H1 (cell line): Measurements from ENCODE around the gene BCAS2. TPM values are rescaled to one million over a fixed set of nuclear protein-coding genes. Genes with fewer than 3 reads are reported as not detected.

Experiments
- CTCF ChIA-PET: fragments of 300-600 bp; sonication (Branson Sonifier 250); formaldehyde crosslinking; loops from one replicate; lab custom pipeline; 2021; ENCODE audit not compliant: partially characterized antibody; lab: Charles Lee
- POLR2A ChIA-PET: fragments of 300-600 bp; sonication (Branson Sonifier 250); formaldehyde crosslinking; loops from one replicate; lab custom pipeline; 2021; ENCODE audit warnings: inconsistent platforms; ENCODE audit not compliant: partially characterized antibody; lab: Charles Lee
- DNase-seq, 2 experiments: peaks; one replicate each; pipeline versions ENCODE4 v3.0.0 to v3.0.0-alpha.2; 2010 to 2022; ENCODE audit warnings: low spot score in 2 of 2, low read depth in 1 of 2, mixed read lengths in 1 of 2
- FAIRE-seq: peaks from 2 replicates; lab custom pipeline; 2011; peaks lifted over from hg19 to GRCh38; lab: Jason Lieb, UNC
- H2AFZ ChIP-seq: 2 replicates; pipeline ENCODE4 v1.8.1; 2012; ENCODE audit warnings: low read length, inconsistent platforms
- H2AK5ac ChIP-seq: 2 replicates; pipeline ENCODE4 v1.6.1; 2013; ENCODE audit warnings: low read depth, low read length
- H2BK120ac ChIP-seq: replicated peaks from 2 replicates; pipeline ENCODE3; 2013; ENCODE audit warnings: low read depth, low read length, inconsistent platforms
- H2BK12ac ChIP-seq: 2 replicates; pipeline ENCODE4 v1.6.1; 2013; ENCODE audit warnings: low read depth, low read length
- H2BK15ac ChIP-seq: 2 replicates; pipeline ENCODE4 v1.6.1; 2013; ENCODE audit warnings: low read length
- H2BK20ac ChIP-seq: 2 replicates; pipeline ENCODE4 v1.6.1; 2013; ENCODE audit warnings: low read length
- H2BK5ac ChIP-seq: 2 replicates; pipeline ENCODE4 v1.6.1; 2013; ENCODE audit warnings: low read depth, low read length
- H3K14ac ChIP-seq: 2 replicates; pipeline ENCODE4 v1.6.1; 2013; ENCODE audit warnings: inconsistent platforms; ENCODE audit not compliant: insufficient read length
- H3K18ac ChIP-seq: 2 replicates; pipeline ENCODE4 v1.6.1; 2013; ENCODE audit warnings: low read length; ENCODE audit errors: extremely low read depth
- H3K23ac ChIP-seq: 2 replicates; pipeline ENCODE4 v1.6.1; 2013; ENCODE audit warnings: inconsistent platforms; ENCODE audit not compliant: insufficient read length
- H3K23me2 ChIP-seq: 2 replicates; pipeline ENCODE4 v1.6.1; 2013; ENCODE audit warnings: low read depth, low read length
- H3K27ac ChIP-seq: 2 replicates; pipeline ENCODE4 v1.6.1; 2011; ENCODE audit warnings: low read depth, low read length, inconsistent platforms
- H3K27me3 ChIP-seq, 4 experiments: replicated peaks in 1 of 4; 1 replicate in 1 of 4; 2 replicates in 3 of 4; pipeline versions ENCODE4 v1.6.1 to v1.8.1; 2011 to 2013; ENCODE audit warnings: low read length in 3 of 4, mild to moderate bottlenecking in 3 of 4, inconsistent platforms in 2 of 4, mixed read lengths in 2 of 4, moderate library complexity in 1 of 4; ENCODE audit not compliant: control insufficient read depth in 3 of 4, insufficient read depth in 3 of 4; ENCODE audit errors: extremely low read depth in 1 of 4
- H3K36me3 ChIP-seq, 4 experiments: 2 replicates each; pipeline versions ENCODE4 v1.6.1 to v1.8.1; 2011 to 2013; ENCODE audit warnings: mild to moderate bottlenecking in 4 of 4, low read length in 3 of 4, moderate library complexity in 2 of 4, control low read depth in 1 of 4, inconsistent platforms in 1 of 4; ENCODE audit not compliant: insufficient read depth in 4 of 4, control insufficient read depth in 2 of 4
- H3K4ac ChIP-seq: replicated peaks from 2 replicates; pipeline ENCODE3; 2013; ENCODE audit warnings: low read length, low read depth, mixed read lengths, inconsistent platforms; ENCODE audit not compliant: insufficient read length
- H3K4me1 ChIP-seq, 4 experiments: replicated peaks in 1 of 4; 1 replicate in 1 of 4; 2 replicates in 3 of 4; pipeline versions ENCODE4 v1.6.1 to v1.8.1; 2011 to 2013; ENCODE audit warnings: low read length in 3 of 4, inconsistent platforms in 2 of 4, mixed read lengths in 1 of 4; ENCODE audit not compliant: insufficient read depth in 4 of 4, control insufficient read depth in 3 of 4
- H3K4me2 ChIP-seq, 2 experiments: 2 replicates each; pipeline versions ENCODE4 v1.6.1 to v1.8.1; 2011 to 2013; ENCODE audit warnings: low read depth in 2 of 2, low read length in 2 of 2, control low read depth in 1 of 2, inconsistent platforms in 1 of 2, mild to moderate bottlenecking in 1 of 2; ENCODE audit not compliant: insufficient read depth in 1 of 2
- H3K4me3 ChIP-seq, 4 experiments: fragments of 200-600, 300-600 bp in 1 of 4; sonication (generic), shearing (Covaris generic), sonication (Bioruptor Twin) in 1 of 4; 2 replicates each; pipeline versions ENCODE4 v1.5.1 to v1.8.1; 2011 to 2016; ENCODE audit warnings: low read length in 4 of 4, low read depth in 3 of 4, control low read depth in 2 of 4, inconsistent platforms in 2 of 4, mild to moderate bottlenecking in 2 of 4, mixed read lengths in 1 of 4, moderate library complexity in 1 of 4; ENCODE audit not compliant: insufficient read depth in 2 of 4; ENCODE audit errors: extremely low read depth in 1 of 4
- H3K56ac ChIP-seq: replicated peaks from 2 replicates; pipeline ENCODE3; 2013; ENCODE audit warnings: low read depth, mild to moderate bottlenecking, mixed read lengths, low read length, inconsistent platforms; ENCODE audit not compliant: insufficient read length
- H3K79me1 ChIP-seq: 2 replicates; pipeline ENCODE4 v1.6.1; 2013; ENCODE audit warnings: low read depth, low read length, control low read depth
- H3K79me2 ChIP-seq, 2 experiments: 2 replicates each; pipeline versions ENCODE4 v1.6.1 to v1.8.1; 2012 to 2013; ENCODE audit warnings: low read length in 2 of 2, mild to moderate bottlenecking in 2 of 2, inconsistent platforms in 1 of 2; ENCODE audit not compliant: insufficient read depth in 2 of 2, control insufficient read depth in 1 of 2
- H3K9ac ChIP-seq, 4 experiments: replicated peaks in 1 of 4; 1 replicate in 1 of 4; 2 replicates in 3 of 4; pipeline versions ENCODE4 v1.6.1 to v1.8.1; 2011 to 2013; ENCODE audit warnings: low read depth in 3 of 4, low read length in 3 of 4, control low read depth in 2 of 4, mild to moderate bottlenecking in 2 of 4, moderate library complexity in 2 of 4, inconsistent platforms in 1 of 4; ENCODE audit errors: extremely low read depth in 1 of 4
- H3K9me3 ChIP-seq, 2 experiments: 2 replicates each; pipeline versions ENCODE4 v1.6.1 to v1.8.1; 2012 to 2013; ENCODE audit warnings: mild to moderate bottlenecking in 2 of 2, moderate library complexity in 2 of 2, control low read depth in 1 of 2, inconsistent platforms in 1 of 2, low read depth in 1 of 2, low read length in 1 of 2, mixed read lengths in 1 of 2; ENCODE audit not compliant: insufficient read depth in 2 of 2
- H4K20me1 ChIP-seq, 2 experiments: replicated peaks in 1 of 2; 2 replicates each; pipeline versions ENCODE3 to v1.8.1; 2011 to 2013; ENCODE audit warnings: inconsistent platforms in 2 of 2, low read length in 2 of 2, mild to moderate bottlenecking in 1 of 2; ENCODE audit not compliant: insufficient read depth in 2 of 2, control insufficient read depth in 1 of 2
- H4K5ac ChIP-seq: 2 replicates; pipeline ENCODE4 v1.6.1; 2013; ENCODE audit warnings: low read length, low read depth, mixed read lengths, inconsistent platforms; ENCODE audit not compliant: insufficient read length
- H4K8ac ChIP-seq: 2 replicates; pipeline ENCODE4 v1.8.0; 2013; ENCODE audit warnings: mild to moderate bottlenecking, moderate library complexity, low read length, inconsistent platforms; ENCODE audit not compliant: insufficient read depth; ENCODE audit errors: extremely low read depth
- H4K91ac ChIP-seq: replicated peaks from 2 replicates; pipeline ENCODE3; 2013; ENCODE audit warnings: low read length, mixed read lengths, inconsistent platforms; ENCODE audit not compliant: insufficient read length
- BACH1 ChIP-seq: IDR thresholded peaks from 2 replicates; pipeline ENCODE4 v1.6.1; 2012; ENCODE audit warnings: low read length, improper control_type of control experiment
- BCL11A ChIP-seq, 2 experiments: IDR thresholded peaks; one replicate each; pipeline ENCODE4 v1.6.1; 2011; ENCODE audit warnings: low read depth in 2 of 2, low read length in 2 of 2, mild to moderate bottlenecking in 2 of 2
- CEBPB ChIP-seq: IDR thresholded peaks from 2 replicates; pipeline ENCODE4 v1.6.1; 2012; ENCODE audit warnings: low read depth, low read length
- CHD1 ChIP-seq: IDR thresholded peaks from 2 replicates; pipeline ENCODE4 v1.6.1; 2012; ENCODE audit warnings: low read depth, low read length, improper control_type of control experiment
- CHD2 ChIP-seq: IDR thresholded peaks from 2 replicates; pipeline ENCODE4 v1.6.1; 2012; ENCODE audit warnings: low read length, improper control_type of control experiment
- CREB1 ChIP-seq: IDR thresholded peaks from 2 replicates; pipeline ENCODE4 v1.6.1; 2012; ENCODE audit warnings: inconsistent platforms
- GTF2F1 ChIP-seq: IDR thresholded peaks from 2 replicates; pipeline ENCODE4 v1.6.1; 2012; ENCODE audit warnings: low read depth, low read length, improper control_type of control experiment, borderline replicate concordance
- KDM4A ChIP-seq: IDR thresholded peaks from one replicate; pipeline ENCODE4 v1.7.1; 2012; ENCODE audit warnings: low read depth, mild to moderate bottlenecking, moderate library complexity, low read length, inconsistent platforms; ENCODE audit not compliant: severe bottlenecking
- PHF8 ChIP-seq: fragments of 200-600 bp; sonication (generic); conservative IDR thresholded peaks from 2 replicates; pipeline ENCODE4 v1.7.1; 2012; ENCODE audit warnings: low read depth, mild to moderate bottlenecking, inconsistent platforms, low read length, moderate library complexity
- POLR2AphosphoS5 ChIP-seq: IDR thresholded peaks from 2 replicates; pipeline ENCODE4 v1.6.1; 2011; ENCODE audit warnings: low read depth, low read length
- RFX5 ChIP-seq: IDR thresholded peaks from 2 replicates; pipeline ENCODE4 v1.6.1; 2011; ENCODE audit warnings: low read depth, low read length, improper control_type of control experiment, borderline replicate concordance
- SAP30 ChIP-seq: fragments of 300-600 bp; sonication (generic); IDR thresholded peaks from 2 replicates; pipeline ENCODE4 v1.7.1; 2012; ENCODE audit warnings: low read length, moderate library complexity, mild to moderate bottlenecking, inconsistent platforms; ENCODE audit not compliant: insufficient read depth, insufficient replicate concordance
- SP1 ChIP-seq: IDR thresholded peaks from 2 replicates; pipeline ENCODE4 v1.6.1; 2011; ENCODE audit warnings: low read depth, low read length
- TAF7 ChIP-seq: optimal IDR thresholded peaks from 2 replicates; pipeline ENCODE3; 2011; ENCODE audit warnings: low read depth, mild to moderate bottlenecking, inconsistent platforms, low read length, moderate library complexity, borderline replicate concordance
- TBP ChIP-seq: IDR thresholded peaks from 2 replicates; pipeline ENCODE4 v1.6.1; 2011; ENCODE audit warnings: low read depth, low read length, improper control_type of control experiment
- TCF12 ChIP-seq: IDR thresholded peaks from 2 replicates; pipeline ENCODE4 v1.6.1; 2011; ENCODE audit warnings: low read depth, mild to moderate bottlenecking, low read length
- ZNF274 ChIP-seq: IDR thresholded peaks from 2 replicates; pipeline ENCODE4 v1.7.0; 2012; ENCODE audit warnings: low read length, borderline replicate concordance; ENCODE audit errors: extremely low read depth
- WGBS, 2 experiments: shearing (Covaris generic) in 1 of 2; methylation state at CpG; one replicate each; pipeline versions ENCODE4 v1.1.6 to v1.1.7; 2013 to 2015; ENCODE audit warnings: low lambda C conversion rate in 2 of 2, mixed read lengths in 2 of 2, inconsistent platforms in 1 of 2, low coverage in 1 of 2, missing lambda C conversion rate in 1 of 2; ENCODE audit not compliant: insufficient replicate concordance in 2 of 2, insufficient coverage in 1 of 2, insufficient read length in 1 of 2; ENCODE audit errors: extremely low coverage in 1 of 2, missing lambda C conversion rate in 1 of 2; 5-methylcytosine and 5-hydroxymethylcytosine counted together
- polyA plus RNA-seq, 7 experiments: library from polyadenylated mRNA; depleted of rRNA in 3 of 7; stranded (reverse) in 5 of 7; unstranded in 2 of 7; fragments of >200 nt in 5 of 7; fragments of 200-250 nt in 2 of 7; gene quantifications; 1 replicate in 5 of 7; 2 replicates in 1 of 7; 4 replicates in 1 of 7; pipeline versions ENCODE4 v1.2.1 to v1.2.3, GENCODE V29; 2011 to 2013; ENCODE audit warnings: missing spikeins in 2 of 7, mixed read lengths in 2 of 7
- total RNA-seq: library from RNA; stranded (reverse); fragmentation: NEBNext Ultra II Directional; extraction: Animal tissue kit (Norgen Biotek cat#: 25700); gene quantifications from 2 replicates; pipeline ENCODE4 v1.2.1, GENCODE V29; 2021

Gene BCAS2
- total and polyA plus RNA-seq, 2 of the 8 experiments (the other 6 are each of a cell fraction or from before 2014, with no cell fraction given): 18.0 to 52.2 TPM

DNA sequence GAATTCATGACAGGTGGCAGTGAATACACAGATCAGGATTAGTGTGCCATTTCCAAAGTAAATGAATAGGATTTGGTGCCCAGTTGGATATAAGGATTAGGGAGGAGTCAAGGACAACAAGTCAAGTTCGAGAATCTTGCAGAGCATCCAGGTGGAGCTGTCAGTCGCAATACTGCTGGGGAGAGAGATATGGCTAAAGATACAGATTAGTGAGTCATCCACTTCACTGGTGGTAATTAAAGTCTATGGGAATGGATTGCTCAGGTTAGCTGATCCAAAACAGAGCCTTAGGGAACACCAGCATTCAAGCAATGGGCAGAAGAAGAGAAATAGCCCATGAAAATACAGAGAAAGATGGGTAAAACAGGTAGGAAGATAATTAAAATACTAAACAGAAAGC, 26.8 kb downstream of the BCAS2 start:
- no peak overlapping the region for H3K4me3 ChIP-seq
- H3K27ac ChIP-seq: no peak overlapping the region
- H3K4me1 ChIP-seq: no peaks in the 10 kb centered on the region
- no peak overlapping the region for H3K23ac ChIP-seq
- no peak overlapping the region for H3K9ac ChIP-seq
- H3K36me3 ChIP-seq: no peaks in the 10 kb centered on the region
- no peaks in the 10 kb centered on the region for H3K27me3 ChIP-seq
- no peak for FAIRE-seq
- no peak overlapping the region for H2AFZ ChIP-seq
- POLR2A ChIA-PET: no interaction called here
- WGBS, 2 experiments: 87% methylated on average over 2 of the region's 2 CpGs; no CpG with 5 or more reads in 1 of the 2 experiments
- H4K8ac ChIP-seq: no peak overlapping the region
- no peaks in the 10 kb centered on the region for H3K79me1 ChIP-seq
- H3K79me2 ChIP-seq: no peaks in the 10 kb centered on the region
- H3K14ac ChIP-seq: no peak overlapping the region
- no peak overlapping the region for H4K5ac ChIP-seq
- no peak overlapping the region for H2BK5ac ChIP-seq
- H3K56ac ChIP-seq: no peak overlapping the region
- no peak overlapping the region for H2AK5ac ChIP-seq
- H4K20me1 ChIP-seq: no peaks in the 10 kb centered on the region
- no peak overlapping the region for H3K4ac ChIP-seq
- H3K18ac ChIP-seq: no peak overlapping the region
- no peak overlapping the region for H2BK20ac ChIP-seq
- no peak overlapping the region for H2BK15ac ChIP-seq
- H2BK120ac ChIP-seq: no peak overlapping the region
- no peaks in the 10 kb centered on the region for H3K23me2 ChIP-seq
- no peak overlapping the region for H3K4me2 ChIP-seq
- no peak for DNase-seq
- CTCF ChIA-PET: interaction anchor here (1.0 to 1.8 kb wide), 4 partner anchors 28 to 207 kb away, joined by 3 to 5 read pairs (median 4); no protein-coding TSS in a partner anchor
- H2BK12ac ChIP-seq: no peak overlapping the region
- H4K91ac ChIP-seq: no peak overlapping the region
- H3K9me3 ChIP-seq: no peaks in the 10 kb centered on the region
- TF ChIP-seq PHF8 (no peak), BACH1 (no peak), BCL11A (IDR thresholded peaks at IDR 0.05; ENCODE audit: low read depth in 2 of 2, low read length in 2 of 2) (no peak), SAP30 (no peak), CREB1 (no peak), KDM4A (no peak), RFX5 (no peak), GTF2F1 (no peak), TCF12 (no peak), CHD2 (no peak), SP1 (no peak), CHD1 (no peak), TBP (no peak), ZNF274 (no peak), TAF7 (no peak), POLR2AphosphoS5 (no peak), CEBPB (no peak)
